Measurements from ENCODE around the gene ROGDI. TPM values are rescaled to one million over a fixed set of nuclear protein-coding genes. Genes with fewer than 3 reads are reported as not detected.

Gene ROGDI, protein sequence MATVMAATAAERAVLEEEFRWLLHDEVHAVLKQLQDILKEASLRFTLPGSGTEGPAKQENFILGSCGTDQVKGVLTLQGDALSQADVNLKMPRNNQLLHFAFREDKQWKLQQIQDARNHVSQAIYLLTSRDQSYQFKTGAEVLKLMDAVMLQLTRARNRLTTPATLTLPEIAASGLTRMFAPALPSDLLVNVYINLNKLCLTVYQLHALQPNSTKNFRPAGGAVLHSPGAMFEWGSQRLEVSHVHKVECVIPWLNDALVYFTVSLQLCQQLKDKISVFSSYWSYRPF
- total RNA-seq: 18.3 and 27.1 TPM in 2 replicates

DNA sequence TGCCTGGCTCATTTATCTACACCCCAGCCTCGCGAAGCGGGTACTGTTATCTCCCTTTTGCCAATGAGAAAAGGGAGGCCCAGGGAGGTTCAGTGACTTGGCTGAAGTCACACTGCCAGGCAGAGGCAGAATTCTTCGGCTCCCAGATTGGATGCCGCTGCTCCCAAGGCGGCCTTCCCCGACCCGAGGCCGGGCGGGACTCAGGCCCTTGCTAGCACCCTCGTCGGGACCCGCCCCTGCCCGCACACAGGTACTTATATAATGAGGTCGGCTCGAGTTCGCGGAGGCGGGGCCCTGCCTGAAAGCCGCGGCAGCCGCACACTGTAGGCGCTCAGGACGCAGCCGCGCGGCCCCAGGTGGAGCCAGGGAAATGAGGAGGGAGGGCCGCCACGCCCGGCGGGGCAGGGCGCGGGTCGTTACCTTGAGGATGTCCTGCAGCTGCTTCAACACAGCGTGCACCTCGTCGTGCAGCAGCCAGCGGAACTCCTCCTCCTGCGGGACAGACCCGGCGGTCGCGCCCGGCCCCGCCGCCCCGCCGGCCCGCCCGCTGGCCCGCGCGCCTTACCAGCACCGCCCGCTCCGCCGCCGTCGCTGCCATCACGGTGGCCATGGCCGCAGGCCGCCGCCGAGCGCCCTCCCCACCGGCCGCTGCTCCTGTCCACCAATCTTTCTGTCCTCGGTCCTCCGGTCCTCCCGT lies at the start of gene ROGDI:
ROGDI (minus strand) TSS at position 672 of the 697 bp plus-strand sequence; CDS start at position 610, 62 bp downstream.

DNA sequence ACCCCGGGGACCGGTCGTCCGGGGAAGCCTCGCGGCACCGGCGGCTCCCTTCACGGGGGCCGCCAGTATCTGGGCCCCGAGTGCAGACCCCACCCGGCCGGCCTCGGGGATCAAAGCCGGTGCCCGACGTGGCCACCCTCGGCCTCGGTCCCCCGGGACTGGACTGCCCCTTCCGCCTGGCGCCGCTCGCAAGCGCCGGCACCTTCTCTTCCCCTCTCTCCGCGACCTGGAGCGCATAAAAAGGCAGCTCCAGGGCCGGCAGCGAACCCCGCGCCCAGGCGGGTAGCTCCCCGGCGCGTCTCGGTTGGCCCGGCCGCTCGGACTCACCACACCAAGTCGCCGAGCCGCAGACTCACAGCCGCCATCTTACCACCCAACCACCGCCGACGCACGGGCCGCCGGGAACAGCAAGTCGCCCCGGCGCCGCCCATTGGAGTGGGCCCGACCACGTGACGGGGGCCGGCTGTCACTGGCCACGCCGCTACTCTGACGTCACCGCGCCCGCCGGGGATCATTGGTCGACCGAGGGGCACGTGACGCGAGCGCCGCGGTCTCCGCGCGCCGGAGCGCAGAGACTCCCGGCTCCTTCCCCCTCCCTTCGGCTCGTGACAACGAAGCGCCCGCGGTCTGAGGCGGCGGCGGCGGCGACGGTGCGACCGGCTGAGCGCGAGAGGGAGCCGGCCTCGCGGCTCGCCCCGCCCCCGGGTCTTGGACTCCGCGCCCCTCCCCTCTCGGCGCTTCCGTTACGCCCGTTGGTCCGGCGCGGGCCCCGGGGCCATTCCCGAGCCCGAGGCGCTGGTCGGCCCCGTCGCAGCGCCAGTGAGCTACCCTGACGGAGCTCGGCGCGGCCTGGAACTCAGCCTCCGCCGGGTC lies 44.7 kb upstream of the ROGDI start, which contains the start of the genes GLYR1 and UBN1:
GLYR1 (minus strand) TSS at position 388 of the 873 bp plus-strand sequence; CDS start at position 365, 23 bp downstream.
UBN1 (plus strand) TSS at position 581 of the 873 bp plus-strand sequence. CDS start 5,437 bp downstream, outside the sequence.

DNA sequence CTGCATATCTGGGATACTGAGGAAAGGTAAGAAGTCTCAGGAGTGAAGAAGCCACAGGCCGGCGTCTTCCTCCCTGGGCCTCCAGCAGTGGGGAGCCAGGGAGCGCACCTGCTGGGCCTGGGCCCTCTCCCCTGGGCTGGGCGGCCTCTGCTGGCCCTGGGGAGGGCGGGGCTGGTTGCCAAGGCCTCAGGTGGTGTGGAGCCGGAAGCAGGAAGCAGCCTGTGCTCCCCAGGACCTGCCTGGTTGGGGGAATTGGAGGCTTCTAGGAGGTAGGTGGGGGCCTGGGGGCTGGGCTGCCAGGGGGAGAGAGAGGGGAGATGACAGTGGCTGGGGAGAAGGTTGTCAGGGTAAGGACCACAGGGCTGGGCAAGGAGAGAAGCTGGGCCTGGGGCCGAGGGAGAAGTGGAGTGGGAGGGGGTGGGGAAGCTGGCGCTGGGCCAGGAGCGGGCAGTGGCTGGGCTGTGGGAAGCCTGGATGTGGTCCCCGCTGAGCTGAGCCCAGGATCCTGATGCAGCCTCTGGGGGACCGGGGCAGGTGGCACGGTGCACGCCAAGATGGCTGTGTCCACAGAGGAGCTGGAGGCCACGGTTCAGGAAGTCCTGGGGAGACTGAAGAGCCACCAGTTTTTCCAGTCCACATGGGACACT lies 7.1 kb downstream of the ROGDI start, which contains the start of gene SMIM22:
SMIM22 (plus strand) TSS at position 189 of the 647 bp plus-strand sequence; CDS start at position 555, 366 bp downstream.

DNA sequence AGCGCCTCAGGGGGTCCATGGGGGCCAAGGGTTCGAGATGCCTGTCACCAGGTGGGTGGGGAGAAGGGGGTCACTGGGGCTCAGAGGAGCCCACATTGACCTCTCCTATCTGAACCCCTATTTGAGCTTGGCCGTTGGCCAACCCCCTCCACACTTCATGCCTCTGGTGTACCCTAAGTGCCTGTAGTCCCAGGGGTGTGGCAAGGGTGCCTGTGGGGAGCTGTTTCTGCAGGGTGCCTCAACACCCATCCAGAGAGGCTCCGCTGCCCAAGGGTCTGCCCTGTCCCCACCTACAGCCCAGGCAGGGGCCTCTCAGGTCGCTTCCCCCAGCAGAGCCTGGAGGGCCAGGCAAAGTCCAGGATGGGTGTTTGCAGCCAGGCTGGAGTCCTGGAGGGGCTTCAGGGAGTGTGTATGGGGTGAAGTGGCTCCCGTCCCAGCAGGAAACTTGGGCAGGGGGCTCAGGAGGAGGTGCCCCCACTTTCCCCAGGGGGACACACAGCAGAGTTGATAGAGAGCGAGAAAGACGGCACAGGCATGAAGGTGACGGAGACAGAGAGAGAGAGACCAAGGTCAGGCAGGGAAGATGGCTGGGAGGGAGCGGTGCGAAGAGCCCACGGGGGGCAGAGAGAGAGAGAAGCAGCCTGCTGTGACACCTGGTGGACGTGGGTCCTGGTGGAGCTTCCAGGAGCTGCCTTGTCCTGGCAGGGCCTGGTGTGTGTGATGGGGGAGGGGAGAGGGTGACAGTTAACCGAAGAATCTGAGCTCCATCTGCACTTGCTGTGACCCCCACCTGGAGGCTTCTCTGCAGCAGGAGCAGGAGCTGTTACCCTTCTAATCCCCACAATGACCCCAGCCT lies 14.6 kb downstream of the ROGDI start, which contains the start of gene SEPTIN12:
SEPTIN12 (minus strand) TSS at position 719 of the 856 bp plus-strand sequence; CDS start at position 19, 700 bp downstream.

DNA sequence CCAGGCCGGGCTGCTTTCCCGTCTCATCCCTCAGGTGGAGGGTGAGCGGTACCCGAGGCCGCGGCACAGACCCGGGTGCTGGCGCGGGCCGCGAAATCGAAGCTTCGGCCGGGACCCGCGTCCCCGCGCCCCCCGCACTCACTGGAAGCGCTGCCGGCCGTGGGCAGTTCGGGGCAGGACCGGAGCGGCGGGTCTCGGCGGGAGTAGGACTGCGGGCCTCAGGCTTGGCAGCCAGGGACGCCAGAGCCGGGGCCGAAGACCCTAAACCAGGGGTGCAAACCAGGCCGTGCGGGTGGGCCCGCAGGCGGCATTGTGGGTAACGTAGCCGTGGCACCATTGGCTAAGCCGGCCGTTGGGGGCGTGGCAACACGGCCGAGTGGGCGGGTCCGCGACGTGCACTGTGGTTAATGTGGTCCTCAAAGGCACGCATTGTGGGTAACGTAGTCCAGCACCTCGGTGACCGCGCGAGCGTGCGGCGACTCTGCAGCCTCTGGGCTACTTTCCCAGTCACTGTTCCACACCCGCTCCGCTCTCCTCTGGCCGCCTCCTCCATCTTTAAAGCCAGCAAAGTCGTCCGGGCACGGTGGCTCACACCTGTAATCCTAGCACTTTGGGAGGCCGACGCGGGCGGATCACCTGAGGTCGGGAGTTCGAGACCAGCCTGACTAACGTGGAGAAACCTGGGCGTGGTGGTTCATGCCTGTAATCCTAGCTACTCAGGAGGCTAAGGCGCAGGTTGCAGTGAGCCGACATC lies 35.4 kb downstream of the ROGDI start, which contains the start of gene ZNF500:
ZNF500 (minus strand) TSS at position 288 of the 754 bp plus-strand sequence. CDS start 1,184 bp downstream, outside the sequence.

Other genes starting within 250 kb of the ROGDI start
- under 0.01 and 0.17 TPM in 2 replicates for gene C16orf96, start 246.3 kb downstream of the ROGDI start, total RNA-seq
- gene UBALD1, start 187.7 kb downstream of the ROGDI start, total RNA-seq: 8.6 and 11.0 TPM in 2 replicates
- gene MGRN1, start 177.8 kb downstream of the ROGDI start, total RNA-seq: 26.0 and 28.9 TPM in 2 replicates
- 22.9 and 23.8 TPM in 2 replicates for gene NUDT16L1, start 109.1 kb downstream of the ROGDI start, total RNA-seq
- gene ANKS3, start 68.4 kb downstream of the ROGDI start, total RNA-seq: 10.4 and 10.8 TPM in 2 replicates
- gene DNAAF8, start 68.1 kb downstream of the ROGDI start, total RNA-seq: 0.30 and 1.5 TPM in 2 replicates
- 7.9 and 8.6 TPM in 2 replicates for gene ZNF500, start 35.5 kb downstream of the ROGDI start, total RNA-seq
- gene SEPTIN12, start 14.3 kb downstream of the ROGDI start, total RNA-seq: not detected in 2 replicates
- not detected in 2 replicates for gene SMIM22, start 7.3 kb downstream of the ROGDI start, total RNA-seq
- 39.5 and 44.4 TPM in 2 replicates for gene GLYR1, start 44.7 kb upstream of the ROGDI start, total RNA-seq
- 16.1 and 18.0 TPM in 2 replicates for gene UBN1, start 44.8 kb upstream of the ROGDI start, total RNA-seq
- gene PPL, start 134.5 kb upstream of the ROGDI start, total RNA-seq: 4.8 and 6.9 TPM in 2 replicates
- 0.17 TPM in 1 of 2 replicates, not detected in the other for gene SEC14L5, start 155.7 kb upstream of the ROGDI start, total RNA-seq
- 18.3 and 26.7 TPM in 2 replicates for gene NAGPA, start 231.3 kb upstream of the ROGDI start, total RNA-seq